Liver (tissue), 9 donors: Measurements from ENCODE around the gene GLRA3. TPM values are rescaled to one million over a fixed set of nuclear protein-coding genes. Genes with fewer than 3 reads are reported as not detected.

Experiments used
- DNase-seq: peaks from one replicate; pipeline ENCODE4 v3.0.0-alpha.2; 2017; ENCODE audit warnings: low spot score
- H3K27ac ChIP-seq, 2 donors: one replicate each; pipeline ENCODE4 v1.7.0; 2013; ENCODE audit warnings: inconsistent platforms in 2 of 2, low read length in 2 of 2, control low read depth in 1 of 2, low read depth in 1 of 2, mild to moderate bottlenecking in 1 of 2
- H3K27me3 ChIP-seq, 4 donors: one replicate each; pipeline versions ENCODE4 v1.6.1 to v1.7.0; 2013; ENCODE audit warnings: low read length in 3 of 4, inconsistent platforms in 1 of 4, mild to moderate bottlenecking in 1 of 4, moderate library complexity in 1 of 4; ENCODE audit not compliant: control insufficient read depth in 4 of 4, insufficient read depth in 4 of 4
- H3K36me3 ChIP-seq, 4 donors: one replicate each; pipeline versions ENCODE4 v1.6.1 to v1.7.0; 2013; ENCODE audit warnings: low read length in 3 of 4, mild to moderate bottlenecking in 3 of 4, low read depth in 1 of 4, moderate library complexity in 1 of 4; ENCODE audit not compliant: control insufficient read depth in 4 of 4, insufficient read depth in 3 of 4
- H3K4me1 ChIP-seq, 4 donors: one replicate each; pipeline versions ENCODE4 v1.6.1 to v1.7.0; 2013; ENCODE audit warnings: low read length in 3 of 4, mild to moderate bottlenecking in 3 of 4, moderate library complexity in 1 of 4; ENCODE audit not compliant: control insufficient read depth in 4 of 4, insufficient read depth in 4 of 4
- H3K4me3 ChIP-seq, 3 donors: one replicate each; pipeline versions ENCODE4 v1.6.1 to v1.7.0; 2013; ENCODE audit warnings: low read length in 3 of 3, control low read depth in 1 of 3, low read depth in 1 of 3, mild to moderate bottlenecking in 1 of 3
- H3K9ac ChIP-seq, 2 donors: one replicate each; pipeline ENCODE4 v1.7.0; 2013; ENCODE audit warnings: low read length in 2 of 2, mild to moderate bottlenecking in 2 of 2, moderate library complexity in 2 of 2, control low read depth in 1 of 2, low read depth in 1 of 2
- H3K9me3 ChIP-seq, 4 donors: one replicate each; pipeline versions ENCODE4 v1.6.1 to v1.7.0; 2013; ENCODE audit warnings: low read length in 3 of 4; ENCODE audit not compliant: control insufficient read depth in 4 of 4
- EGR1 ChIP-seq, 2 donors: IDR thresholded peaks; 2 replicates each; pipeline ENCODE4 v1.6.1; 2016 to 2018; ENCODE audit warnings: antibody characterized with exemption in 2 of 2, low read depth in 2 of 2
- FOXA2 ChIP-seq: IDR thresholded peaks from 2 replicates; pipeline ENCODE4 v1.6.1; 2016; ENCODE audit warnings: antibody characterized with exemption
- GABPA ChIP-seq, 2 donors: IDR thresholded peaks in 1 of 2; conservative IDR thresholded peaks in 1 of 2; 2 replicates each; pipeline ENCODE4 v1.6.1; 2016; ENCODE audit warnings: antibody characterized with exemption in 2 of 2, mild to moderate bottlenecking in 1 of 2, moderate library complexity in 1 of 2
- HNF4A ChIP-seq, 2 donors: conservative IDR thresholded peaks; 2 replicates each; pipeline ENCODE4 v1.6.1; 2016; ENCODE audit warnings: antibody characterized with exemption in 2 of 2, mild to moderate bottlenecking in 2 of 2
- HNF4G ChIP-seq: IDR thresholded peaks from 2 replicates; pipeline ENCODE4 v1.6.1; 2016; ENCODE audit warnings: antibody characterized with exemption
- JUND ChIP-seq, 2 donors: IDR thresholded peaks; 2 replicates each; pipeline ENCODE4 v1.6.1; 2016; ENCODE audit warnings: antibody characterized with exemption in 2 of 2
- RAD21 ChIP-seq, 2 donors: IDR thresholded peaks; 2 replicates each; pipeline ENCODE4 v1.6.1; 2016; ENCODE audit warnings: antibody characterized with exemption in 2 of 2, mild to moderate bottlenecking in 2 of 2
- RXRA ChIP-seq, 2 donors: IDR thresholded peaks; 2 replicates each; pipeline ENCODE4 v1.6.1; 2017 to 2018; ENCODE audit warnings: antibody characterized with exemption in 2 of 2, mild to moderate bottlenecking in 1 of 2
- TAF1 ChIP-seq: conservative IDR thresholded peaks from 2 replicates; pipeline ENCODE4 v1.6.1; 2016; ENCODE audit warnings: antibody characterized with exemption, mild to moderate bottlenecking
- YY1 ChIP-seq: IDR thresholded peaks from 2 replicates; pipeline ENCODE4 v1.6.1; 2016; ENCODE audit warnings: antibody characterized with exemption, mild to moderate bottlenecking
- WGBS: extraction: QIAGEN DNeasy Blood & Tissue Kit; methylation state at CpG from one replicate; pipeline ENCODE4 v1.1.7; 2013; 5-methylcytosine and 5-hydroxymethylcytosine counted together
- polyA plus RNA-seq, 2 donors: library from polyadenylated mRNA; stranded (reverse) in 1 of 2; unstranded in 1 of 2; fragments of 200-250 nt in 1 of 2; fragments of >200 nt in 1 of 2; fragmentation: Nextera tagmentation in 1 of 2; extraction: Ambion mirVana in 1 of 2; gene quantifications; one replicate each; pipeline versions ENCODE4 v1.2.1 to v1.2.3, GENCODE V29; 2013 to 2015
- total RNA-seq, 2 donors: library from RNA; depleted of rRNA; stranded (reverse); fragments of >200 nt; gene quantifications; one replicate each; pipeline ENCODE4 v1.2.3, GENCODE V29; 2014
- TF ChIP-seq, protein P1 (sequence below): IDR thresholded peaks from 2 replicates; pipeline ENCODE4 v1.6.1; 2016; ENCODE audit warnings: antibody characterized with exemption, mild to moderate bottlenecking
- TF ChIP-seq, protein P2 (sequence below): IDR thresholded peaks from 2 replicates; pipeline ENCODE4 v1.6.1; 2016; ENCODE audit warnings: antibody characterized with exemption
- TF ChIP-seq, protein P3 (sequence below): IDR thresholded peaks from 2 replicates; pipeline ENCODE4 v1.6.1; 2016; ENCODE audit warnings: antibody characterized with exemption
- TF ChIP-seq, protein P4 (sequence below): fragments of 150-350 bp; IDR thresholded peaks from 2 replicates; pipeline ENCODE4 v1.5.1; 2017; ENCODE audit warnings: improper control_type of control experiment, low read depth, low read length; ENCODE audit not compliant: missing input control
- TF ChIP-seq, protein P5 (sequence below): IDR thresholded peaks from 2 replicates; pipeline ENCODE4 v1.6.1; 2016; ENCODE audit warnings: antibody characterized with exemption
- donor health status: healthy.
- donor health status: healthy.
- donor health status: healthy.
- donor health status: healthy.
- donor health status: healthy.

The GLRA3 gene
- total and polyA plus RNA-seq, 4 donors, result not detected

DNA sequence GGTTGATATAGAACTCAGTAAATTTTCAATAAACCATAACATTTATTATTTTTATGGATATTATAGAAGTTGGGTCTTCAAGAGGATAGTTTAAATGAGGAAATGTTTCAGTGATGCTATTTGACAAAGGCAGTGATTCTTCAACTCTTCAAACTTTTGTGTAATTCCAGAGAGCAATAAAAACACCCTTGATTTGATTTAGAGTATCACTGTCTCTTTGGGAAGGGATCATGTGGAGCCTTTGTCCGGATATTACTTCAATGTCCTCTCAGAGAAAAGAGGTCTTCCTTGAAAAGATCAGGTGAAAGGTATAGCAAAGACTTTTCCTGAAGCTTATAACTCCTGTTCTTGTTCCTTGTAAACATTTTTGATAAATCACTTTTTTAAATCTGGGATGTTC lies 23.3 kb downstream of the GLRA3 start:
- Histone ChIP-seq H3K4me3 (no peak overlapping the region), H3K27me3 (no peaks in the 10 kb centered on the region), H3K27ac (no peak overlapping the region), H3K9ac (no peak overlapping the region), H3K4me1 (no peaks in the 10 kb centered on the region), H3K36me3 (no peaks in the 10 kb centered on the region), H3K9me3 (no peaks in the 10 kb centered on the region)
- WGBS, result 70% methylated on average over 1 of the region's 1 CpG
- TF ChIP-seq RXRA (IDR thresholded peaks at IDR 0.05), result no peak
- no peak for TF ChIP-seq FOXA2
- DNase-seq, result no peak

- TF ChIP-seq, protein P1, sequence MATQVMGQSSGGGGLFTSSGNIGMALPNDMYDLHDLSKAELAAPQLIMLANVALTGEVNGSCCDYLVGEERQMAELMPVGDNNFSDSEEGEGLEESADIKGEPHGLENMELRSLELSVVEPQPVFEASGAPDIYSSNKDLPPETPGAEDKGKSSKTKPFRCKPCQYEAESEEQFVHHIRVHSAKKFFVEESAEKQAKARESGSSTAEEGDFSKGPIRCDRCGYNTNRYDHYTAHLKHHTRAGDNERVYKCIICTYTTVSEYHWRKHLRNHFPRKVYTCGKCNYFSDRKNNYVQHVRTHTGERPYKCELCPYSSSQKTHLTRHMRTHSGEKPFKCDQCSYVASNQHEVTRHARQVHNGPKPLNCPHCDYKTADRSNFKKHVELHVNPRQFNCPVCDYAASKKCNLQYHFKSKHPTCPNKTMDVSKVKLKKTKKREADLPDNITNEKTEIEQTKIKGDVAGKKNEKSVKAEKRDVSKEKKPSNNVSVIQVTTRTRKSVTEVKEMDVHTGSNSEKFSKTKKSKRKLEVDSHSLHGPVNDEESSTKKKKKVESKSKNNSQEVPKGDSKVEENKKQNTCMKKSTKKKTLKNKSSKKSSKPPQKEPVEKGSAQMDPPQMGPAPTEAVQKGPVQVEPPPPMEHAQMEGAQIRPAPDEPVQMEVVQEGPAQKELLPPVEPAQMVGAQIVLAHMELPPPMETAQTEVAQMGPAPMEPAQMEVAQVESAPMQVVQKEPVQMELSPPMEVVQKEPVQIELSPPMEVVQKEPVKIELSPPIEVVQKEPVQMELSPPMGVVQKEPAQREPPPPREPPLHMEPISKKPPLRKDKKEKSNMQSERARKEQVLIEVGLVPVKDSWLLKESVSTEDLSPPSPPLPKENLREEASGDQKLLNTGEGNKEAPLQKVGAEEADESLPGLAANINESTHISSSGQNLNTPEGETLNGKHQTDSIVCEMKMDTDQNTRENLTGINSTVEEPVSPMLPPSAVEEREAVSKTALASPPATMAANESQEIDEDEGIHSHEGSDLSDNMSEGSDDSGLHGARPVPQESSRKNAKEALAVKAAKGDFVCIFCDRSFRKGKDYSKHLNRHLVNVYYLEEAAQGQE, result no peak
- TF ChIP-seq, protein P2, sequence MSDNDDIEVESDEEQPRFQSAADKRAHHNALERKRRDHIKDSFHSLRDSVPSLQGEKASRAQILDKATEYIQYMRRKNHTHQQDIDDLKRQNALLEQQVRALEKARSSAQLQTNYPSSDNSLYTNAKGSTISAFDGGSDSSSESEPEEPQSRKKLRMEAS, result no peak
- TF ChIP-seq HNF4G, result no peak
- no peak for TF ChIP-seq RAD21 (IDR thresholded peaks at IDR 0.05)
- TF ChIP-seq FOXA2, result no peak
- no peak for TF ChIP-seq JUND (IDR thresholded peaks at IDR 0.05)
- no peak for TF ChIP-seq HNF4A (conservative IDR thresholded peaks at IDR 0.05)
- no peak for TF ChIP-seq YY1
- TF ChIP-seq, protein P3, sequence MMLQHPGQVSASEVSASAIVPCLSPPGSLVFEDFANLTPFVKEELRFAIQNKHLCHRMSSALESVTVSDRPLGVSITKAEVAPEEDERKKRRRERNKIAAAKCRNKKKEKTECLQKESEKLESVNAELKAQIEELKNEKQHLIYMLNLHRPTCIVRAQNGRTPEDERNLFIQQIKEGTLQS, result no peak
- no peak for TF ChIP-seq EGR1 (IDR thresholded peaks at IDR 0.05; ENCODE audit: low read depth in 2 of 2)
- no peak for TF ChIP-seq RXRA (IDR thresholded peaks at IDR 0.05)
- TF ChIP-seq, protein P4, sequence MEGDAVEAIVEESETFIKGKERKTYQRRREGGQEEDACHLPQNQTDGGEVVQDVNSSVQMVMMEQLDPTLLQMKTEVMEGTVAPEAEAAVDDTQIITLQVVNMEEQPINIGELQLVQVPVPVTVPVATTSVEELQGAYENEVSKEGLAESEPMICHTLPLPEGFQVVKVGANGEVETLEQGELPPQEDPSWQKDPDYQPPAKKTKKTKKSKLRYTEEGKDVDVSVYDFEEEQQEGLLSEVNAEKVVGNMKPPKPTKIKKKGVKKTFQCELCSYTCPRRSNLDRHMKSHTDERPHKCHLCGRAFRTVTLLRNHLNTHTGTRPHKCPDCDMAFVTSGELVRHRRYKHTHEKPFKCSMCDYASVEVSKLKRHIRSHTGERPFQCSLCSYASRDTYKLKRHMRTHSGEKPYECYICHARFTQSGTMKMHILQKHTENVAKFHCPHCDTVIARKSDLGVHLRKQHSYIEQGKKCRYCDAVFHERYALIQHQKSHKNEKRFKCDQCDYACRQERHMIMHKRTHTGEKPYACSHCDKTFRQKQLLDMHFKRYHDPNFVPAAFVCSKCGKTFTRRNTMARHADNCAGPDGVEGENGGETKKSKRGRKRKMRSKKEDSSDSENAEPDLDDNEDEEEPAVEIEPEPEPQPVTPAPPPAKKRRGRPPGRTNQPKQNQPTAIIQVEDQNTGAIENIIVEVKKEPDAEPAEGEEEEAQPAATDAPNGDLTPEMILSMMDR, result no peak
- H3K36me3 ChIP-seq, result no peaks in the 10 kb centered on the region
Measured at GRCh38 chr4:174794543-174795094, 34.4 kb downstream of the GLRA3 start.

DNA sequence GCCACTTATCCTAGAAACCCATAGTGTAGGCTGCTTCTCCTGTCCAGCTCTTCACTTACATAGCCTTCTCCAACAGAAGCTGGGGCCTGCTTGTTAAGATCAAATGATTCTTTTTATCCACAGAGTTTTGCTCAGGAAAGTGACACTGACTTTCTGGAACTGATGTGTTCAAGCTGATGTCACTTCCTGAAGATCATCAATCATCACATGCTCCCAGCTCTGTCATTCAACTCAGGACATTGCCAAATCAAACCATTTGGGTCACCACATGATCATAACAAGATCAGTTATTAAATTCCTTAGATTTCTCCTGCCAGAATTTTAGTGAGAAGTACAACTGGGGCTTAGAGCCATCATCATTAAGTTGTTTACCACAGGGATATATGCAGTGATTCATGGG lies 39.4 kb downstream of the GLRA3 start:
- no peaks in the 10 kb centered on the region for H3K4me1 ChIP-seq

More at GRCh38 chr4:174794543-174795094, 34.4 kb downstream of the GLRA3 start:
- Histone ChIP-seq H3K9me3 (peaks cover 0 to 2% (median 0%) of the 10 kb centered on the region in 4 donors), H3K4me3 (no peak overlapping the region), H3K27ac (no peak overlapping the region), H3K9ac (no peak overlapping the region), H3K27me3 (no peaks in the 10 kb centered on the region), H3K4me1 (no peaks in the 10 kb centered on the region)
- WGBS, result 49% methylated on average over 3 of the region's 3 CpGs
- no peak for DNase-seq

More for the DNA sequence above, 39.4 kb downstream of the GLRA3 start:
- TF ChIP-seq, protein P1, result no peak
- no peak for TF ChIP-seq TAF1
- TF ChIP-seq, protein P5, sequence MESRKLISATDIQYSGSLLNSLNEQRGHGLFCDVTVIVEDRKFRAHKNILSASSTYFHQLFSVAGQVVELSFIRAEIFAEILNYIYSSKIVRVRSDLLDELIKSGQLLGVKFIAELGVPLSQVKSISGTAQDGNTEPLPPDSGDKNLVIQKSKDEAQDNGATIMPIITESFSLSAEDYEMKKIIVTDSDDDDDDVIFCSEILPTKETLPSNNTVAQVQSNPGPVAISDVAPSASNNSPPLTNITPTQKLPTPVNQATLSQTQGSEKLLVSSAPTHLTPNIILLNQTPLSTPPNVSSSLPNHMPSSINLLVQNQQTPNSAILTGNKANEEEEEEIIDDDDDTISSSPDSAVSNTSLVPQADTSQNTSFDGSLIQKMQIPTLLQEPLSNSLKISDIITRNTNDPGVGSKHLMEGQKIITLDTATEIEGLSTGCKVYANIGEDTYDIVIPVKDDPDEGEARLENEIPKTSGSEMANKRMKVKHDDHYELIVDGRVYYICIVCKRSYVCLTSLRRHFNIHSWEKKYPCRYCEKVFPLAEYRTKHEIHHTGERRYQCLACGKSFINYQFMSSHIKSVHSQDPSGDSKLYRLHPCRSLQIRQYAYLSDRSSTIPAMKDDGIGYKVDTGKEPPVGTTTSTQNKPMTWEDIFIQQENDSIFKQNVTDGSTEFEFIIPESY, result no peak
- TF ChIP-seq, protein P3, result no peak
- no peak for TF ChIP-seq GABPA (IDR thresholded peaks at IDR 0.05 in 1 of 2, conservative IDR thresholded peaks at IDR 0.05 in 1 of 2)
- H3K27me3 ChIP-seq, result no peaks in the 10 kb centered on the region
- no peak for DNase-seq
- H3K9me3 ChIP-seq, result peaks cover 0 to 2% (median 0%) of the 10 kb centered on the region in 4 donors
- H3K27ac ChIP-seq, result no peak overlapping the region
- H3K36me3 ChIP-seq, result no peaks in the 10 kb centered on the region
- no peak overlapping the region for H3K9ac ChIP-seq
- H3K4me3 ChIP-seq, result no peak overlapping the region
